ENCODE data around the gene TRAF7.
"Not testable (repeated sequence)": the region's sequence is repeated elsewhere in the genome, so short reads cannot be mapped to it uniquely, and the experiment has no call there.

Gene TRAF7

DNA sequence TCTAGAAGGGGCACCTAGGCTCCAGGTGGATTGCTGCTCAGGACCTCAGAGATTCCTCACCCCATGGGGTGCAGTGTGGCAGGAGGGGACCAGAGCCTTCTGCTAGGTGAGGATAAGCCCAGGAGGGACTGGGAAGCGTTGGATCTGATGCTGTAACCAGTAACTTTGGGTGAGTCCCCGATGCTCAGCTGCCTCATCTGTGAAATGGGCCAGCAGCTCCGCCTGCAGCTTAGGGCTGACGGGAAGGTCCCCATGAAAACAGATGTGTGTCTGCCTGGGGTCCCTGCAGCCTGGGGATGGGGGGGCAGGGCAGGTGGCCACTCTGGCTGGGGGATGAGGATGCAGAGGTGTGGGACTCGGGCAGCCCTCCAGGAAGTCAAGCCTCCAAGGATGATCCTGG lies 43.5 kb downstream of the TRAF7 start:
- no peak overlapping the region for H3K4me3 ChIP-seq (ENCODE audit: low read depth, low read length)
- H3K36me3 ChIP-seq (replicated peaks): no peaks in the 10 kb centered on the region
- TF ChIP-seq, protein P1, sequence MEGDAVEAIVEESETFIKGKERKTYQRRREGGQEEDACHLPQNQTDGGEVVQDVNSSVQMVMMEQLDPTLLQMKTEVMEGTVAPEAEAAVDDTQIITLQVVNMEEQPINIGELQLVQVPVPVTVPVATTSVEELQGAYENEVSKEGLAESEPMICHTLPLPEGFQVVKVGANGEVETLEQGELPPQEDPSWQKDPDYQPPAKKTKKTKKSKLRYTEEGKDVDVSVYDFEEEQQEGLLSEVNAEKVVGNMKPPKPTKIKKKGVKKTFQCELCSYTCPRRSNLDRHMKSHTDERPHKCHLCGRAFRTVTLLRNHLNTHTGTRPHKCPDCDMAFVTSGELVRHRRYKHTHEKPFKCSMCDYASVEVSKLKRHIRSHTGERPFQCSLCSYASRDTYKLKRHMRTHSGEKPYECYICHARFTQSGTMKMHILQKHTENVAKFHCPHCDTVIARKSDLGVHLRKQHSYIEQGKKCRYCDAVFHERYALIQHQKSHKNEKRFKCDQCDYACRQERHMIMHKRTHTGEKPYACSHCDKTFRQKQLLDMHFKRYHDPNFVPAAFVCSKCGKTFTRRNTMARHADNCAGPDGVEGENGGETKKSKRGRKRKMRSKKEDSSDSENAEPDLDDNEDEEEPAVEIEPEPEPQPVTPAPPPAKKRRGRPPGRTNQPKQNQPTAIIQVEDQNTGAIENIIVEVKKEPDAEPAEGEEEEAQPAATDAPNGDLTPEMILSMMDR (IDR thresholded peaks at IDR 0.05; ENCODE audit: low read depth, low read length, missing control alignments): no peak
- H3K27me3 ChIP-seq (replicated peaks): peaks cover 44% of the 10 kb centered on the region
- no peak overlapping the region for H3K27ac ChIP-seq
- DNase-seq: no peak
- in situ Hi-C loops (cut with HindIII; ENCODE audit: low pct_ligation_motif_present, low sequenced_read_pairs): no loop called here

DNA sequence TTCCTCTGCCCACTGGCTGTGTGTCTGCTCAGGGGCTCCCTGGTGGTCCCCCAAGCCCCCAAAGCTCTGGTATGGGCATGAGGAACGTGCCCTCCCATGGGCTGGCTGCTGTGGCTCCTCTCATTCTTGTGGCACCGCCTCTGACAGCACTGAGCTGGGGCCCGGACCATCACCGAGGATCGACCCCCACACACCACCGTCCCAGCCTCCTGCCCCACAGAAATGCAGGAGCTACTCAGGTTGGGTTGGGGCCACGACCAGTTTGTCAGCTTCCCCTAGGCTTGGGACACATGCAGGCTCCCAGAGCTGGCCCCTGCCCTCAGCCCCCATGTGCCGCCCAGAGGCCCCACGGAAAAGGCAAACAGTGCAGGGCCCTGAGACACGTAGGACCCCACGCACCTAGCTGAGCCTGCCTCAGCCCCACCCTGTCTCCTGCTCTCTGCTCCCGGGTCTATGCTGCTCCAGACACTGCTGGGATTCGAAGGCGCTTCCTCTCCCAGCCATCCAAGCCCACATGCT lies 44.1 kb downstream of the TRAF7 start:
- DNase-seq: no peak
- TF ChIP-seq, protein P1 (IDR thresholded peaks at IDR 0.05; ENCODE audit: low read depth, low read length, missing control alignments): no peak
- H3K27me3 ChIP-seq (replicated peaks): peaks cover 39% of the 10 kb centered on the region
- no peak overlapping the region for H3K4me3 ChIP-seq (ENCODE audit: low read depth, low read length)
- in situ Hi-C loops (cut with HindIII; ENCODE audit: low pct_ligation_motif_present, low sequenced_read_pairs): no loop called here
- H3K27ac ChIP-seq: no peak overlapping the region
- no peaks in the 10 kb centered on the region for H3K36me3 ChIP-seq (replicated peaks)

- Histone ChIP-seq H3K27ac (no peak overlapping the region), H3K36me3 (replicated peaks) (no peaks in the 10 kb centered on the region), H3K4me3 (ENCODE audit: low read depth, low read length) (no peak overlapping the region), H3K27me3 (replicated peaks) (peaks cover 32% of the 10 kb centered on the region)
- no peak for DNase-seq
- TF ChIP-seq, protein P1 (IDR thresholded peaks at IDR 0.05; ENCODE audit: low read depth, low read length, missing control alignments): no peak
- in situ Hi-C loops (cut with HindIII; ENCODE audit: low pct_ligation_motif_present, low sequenced_read_pairs): no loop called here
These were observed 44.7 kb downstream of the TRAF7 start for GRCh38 chr16:2200313-2200712.

- H3K4me3 ChIP-seq (ENCODE audit: low read depth, low read length); H3K36me3 ChIP-seq (replicated peaks); in situ Hi-C loops (cut with HindIII; ENCODE audit: low pct_ligation_motif_present, low sequenced_read_pairs); DNase-seq; H3K27ac ChIP-seq; H3K27me3 ChIP-seq (replicated peaks): not testable (repeated sequence)
These were observed 47.6 kb downstream of the TRAF7 start for GRCh38 chr16:2203119-2203688.

- TF ChIP-seq, protein P1 (IDR thresholded peaks at IDR 0.05; ENCODE audit: low read depth, low read length, missing control alignments): no peak
- H3K36me3 ChIP-seq (replicated peaks): peaks cover 22% of the 10 kb centered on the region
- in situ Hi-C loops (cut with HindIII; ENCODE audit: low pct_ligation_motif_present, low sequenced_read_pairs): no loop called here
- no peaks in the 10 kb centered on the region for H3K27me3 ChIP-seq (replicated peaks)
- H3K27ac ChIP-seq: peak overlapping the region; percentile 94
- no peak for DNase-seq
- peak overlapping the region; percentile 97 for H3K4me3 ChIP-seq (ENCODE audit: low read depth, low read length)
These were observed 49.0 kb downstream of the TRAF7 start for GRCh38 chr16:2204416-2205103.

DNA sequence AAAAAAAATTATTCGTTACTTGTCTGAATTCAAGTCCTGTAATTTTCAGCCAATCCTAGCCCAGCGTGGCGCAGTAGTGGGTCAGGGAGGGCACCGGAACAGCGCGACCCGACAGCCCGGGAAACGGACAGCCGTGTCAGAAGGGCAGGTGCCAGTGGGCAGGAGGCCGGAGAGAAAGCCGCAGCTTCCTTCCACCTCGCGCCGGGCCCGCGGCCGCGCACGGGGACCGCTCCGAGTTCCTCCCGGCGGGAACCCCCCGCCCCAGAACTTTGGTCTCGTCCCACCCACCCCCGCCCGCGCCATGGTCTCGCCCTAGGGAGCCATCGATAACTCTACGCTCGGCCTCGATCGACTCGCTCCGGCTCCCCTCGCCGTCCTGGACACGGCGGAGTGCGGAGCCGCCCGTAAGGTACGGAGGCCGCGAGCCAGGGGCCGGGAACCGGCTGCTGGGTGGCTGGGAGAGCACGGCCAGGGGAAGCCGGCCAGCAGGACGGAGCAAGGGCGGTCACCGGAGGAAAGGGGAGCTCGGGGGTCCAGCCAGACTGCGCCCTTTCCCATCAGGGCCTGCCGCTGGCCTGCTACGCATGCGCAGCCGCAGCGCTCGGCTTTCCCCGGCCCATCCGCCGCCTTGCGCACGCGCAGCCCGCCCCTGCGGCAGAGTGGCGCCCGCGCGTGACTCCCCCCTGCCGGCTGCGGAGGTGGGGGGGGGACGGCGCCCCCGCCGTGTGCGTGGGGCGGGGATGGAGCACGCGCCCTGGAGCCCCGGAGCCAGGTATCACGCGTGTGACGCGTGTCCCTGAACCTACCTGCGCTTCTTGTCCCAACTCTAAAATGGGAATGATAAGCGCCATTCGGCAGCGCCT lies 49.8 kb downstream of the TRAF7 start, which contains the start of gene MLST8:
MLST8 (plus strand) TSS at position 351 of the 863 bp plus-strand sequence. CDS start 632 bp downstream, outside the sequence.
- TF ChIP-seq, protein P1 (IDR thresholded peaks at IDR 0.05; ENCODE audit: low read depth, low read length, missing control alignments): no peak

More for the DNA sequence above, 49.8 kb downstream of the TRAF7 start, which contains the start of gene MLST8:
- peak; percentile 56 for DNase-seq
- H3K4me3 ChIP-seq (ENCODE audit: low read depth, low read length): peak within 1 kb of the TSS; percentile 97
- in situ Hi-C loops (cut with HindIII; ENCODE audit: low pct_ligation_motif_present, low sequenced_read_pairs): no loop called here
- H3K36me3 ChIP-seq (replicated peaks): peaks cover 22% of the 10 kb centered on the region
- H3K27me3 ChIP-seq (replicated peaks): no peaks in the 10 kb centered on the region
- peak within 1 kb of the TSS; percentile 94 for H3K27ac ChIP-seq
